Measurements from ENCODE around the gene KCNK17. TPM values are rescaled to one million over a fixed set of nuclear protein-coding genes. Genes with fewer than 3 reads are reported as not detected.

KCNK17 gene
- polyA plus RNA-seq, 2 donors: 0.24 to 0.65 TPM

GRCh38 chr6:39338397-39338796, 24.2 kb upstream of the KCNK17 start:
- Histone ChIP-seq H3K27me3 (ENCODE audit: control insufficient read depth in 1 of 2, insufficient read depth in 2 of 2, low read length in 2 of 2) (no peaks in the 10 kb centered on the region), H3K4me1 (ENCODE audit: control insufficient read depth in 2 of 2, insufficient read depth in 2 of 2, low read length in 1 of 2) (peaks cover 4 to 6% of the 10 kb centered on the region in 2 donors), H3K9me3 (ENCODE audit: control insufficient read depth in 2 of 2, insufficient read depth in 1 of 2, low read depth in 1 of 2, low read length in 1 of 2) (no peaks in the 10 kb centered on the region), H3K4me3 (ENCODE audit: low read depth in 1 of 2, low read length in 2 of 2) (no peak overlapping the region), H3K36me3 (ENCODE audit: control insufficient read depth in 2 of 2, insufficient read depth in 2 of 2, low read length in 1 of 2) (no peaks in the 10 kb centered on the region), H3K27ac (ENCODE audit: low read depth in 2 of 2, low read length in 1 of 2) (no peak overlapping the region)
- WGBS, 2 donors: 59 to 72% methylated on average over 5 of the region's 5 CpGs

DNA sequence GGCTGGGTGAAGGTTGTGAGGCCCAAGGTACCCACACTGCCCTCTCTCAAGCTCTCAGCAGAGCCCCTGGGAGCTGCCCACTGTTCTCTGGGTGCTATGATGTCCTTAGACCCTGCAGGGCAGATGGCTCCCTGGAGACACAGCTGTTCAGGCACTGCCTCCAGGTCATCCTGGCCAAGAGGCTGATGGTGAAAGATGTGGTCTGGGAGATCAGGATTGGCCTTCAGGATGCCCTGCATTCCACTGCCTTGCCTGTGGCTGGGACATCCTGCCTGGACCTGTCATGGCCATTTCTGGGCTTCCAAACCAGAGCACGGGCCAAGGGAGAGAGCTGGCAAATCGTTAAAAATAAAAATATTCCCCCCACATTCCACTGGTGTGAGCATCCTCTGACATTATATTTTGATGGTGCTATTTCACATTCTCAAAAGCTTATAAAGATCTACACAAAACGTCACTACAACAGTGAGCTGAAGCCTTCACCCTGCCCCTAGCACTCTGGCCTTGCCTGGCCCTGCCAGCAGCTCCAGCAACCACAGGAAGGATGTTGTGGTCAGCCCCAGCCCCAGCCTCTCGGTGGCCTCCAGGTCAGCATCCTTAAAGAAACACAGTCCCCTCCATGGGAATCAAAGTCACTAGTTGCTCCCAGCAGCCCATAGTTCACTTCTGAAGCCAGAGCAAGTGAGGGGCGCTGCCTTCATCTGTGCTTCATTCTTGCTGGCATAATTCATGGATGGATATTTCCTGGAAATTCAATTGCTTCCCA, 21.7 kb upstream of the KCNK17 start:
- Histone ChIP-seq H3K36me3 (ENCODE audit: control insufficient read depth in 2 of 2, insufficient read depth in 2 of 2, low read length in 1 of 2) (no peaks in the 10 kb centered on the region), H3K9me3 (ENCODE audit: control insufficient read depth in 2 of 2, insufficient read depth in 1 of 2, low read depth in 1 of 2, low read length in 1 of 2) (no peaks in the 10 kb centered on the region), H3K27me3 (ENCODE audit: control insufficient read depth in 1 of 2, insufficient read depth in 2 of 2, low read length in 2 of 2) (no peaks in the 10 kb centered on the region), H3K4me3 (ENCODE audit: low read depth in 1 of 2, low read length in 2 of 2) (no peak overlapping the region), H3K4me1 (ENCODE audit: control insufficient read depth in 2 of 2, insufficient read depth in 2 of 2, low read length in 1 of 2) (peaks cover 3 to 4% of the 10 kb centered on the region in 2 donors), H3K27ac (ENCODE audit: low read depth in 2 of 2, low read length in 1 of 2) (no peak overlapping the region)
- 43 to 51% methylated on average over 5 of the region's 5 CpGs for WGBS, 2 donors

GRCh38 chr6:39333644-39334438, 19.6 kb upstream of the KCNK17 start:
- Histone ChIP-seq H3K4me1 (ENCODE audit: control insufficient read depth in 2 of 2, insufficient read depth in 2 of 2, low read length in 1 of 2) (no peaks in the 10 kb centered on the region), H3K4me3 (ENCODE audit: low read depth in 1 of 2, low read length in 2 of 2) (no peak overlapping the region), H3K36me3 (ENCODE audit: control insufficient read depth in 2 of 2, insufficient read depth in 2 of 2, low read length in 1 of 2) (no peaks in the 10 kb centered on the region), H3K9me3 (ENCODE audit: control insufficient read depth in 2 of 2, insufficient read depth in 1 of 2, low read depth in 1 of 2, low read length in 1 of 2) (no peaks in the 10 kb centered on the region), H3K27ac (ENCODE audit: low read depth in 2 of 2, low read length in 1 of 2) (no peak overlapping the region), H3K27me3 (ENCODE audit: control insufficient read depth in 1 of 2, insufficient read depth in 2 of 2, low read length in 2 of 2) (no peaks in the 10 kb centered on the region)
- WGBS, 2 donors: 82 to 83% methylated on average over 7 of the region's 7 CpGs

GRCh38 chr6:39330476-39330875, 16.3 kb upstream of the KCNK17 start:
- Histone ChIP-seq H3K27me3 (ENCODE audit: control insufficient read depth in 1 of 2, insufficient read depth in 2 of 2, low read length in 2 of 2) (peaks cover 0 to 3% of the 10 kb centered on the region in 2 donors), H3K27ac (ENCODE audit: low read depth in 2 of 2, low read length in 1 of 2) (no peak overlapping the region), H3K4me3 (ENCODE audit: low read depth in 1 of 2, low read length in 2 of 2) (no peak overlapping the region), H3K9me3 (ENCODE audit: control insufficient read depth in 2 of 2, insufficient read depth in 1 of 2, low read depth in 1 of 2, low read length in 1 of 2) (no peaks in the 10 kb centered on the region), H3K36me3 (ENCODE audit: control insufficient read depth in 2 of 2, insufficient read depth in 2 of 2, low read length in 1 of 2) (no peaks in the 10 kb centered on the region), H3K4me1 (ENCODE audit: control insufficient read depth in 2 of 2, insufficient read depth in 2 of 2, low read length in 1 of 2) (no peaks in the 10 kb centered on the region)
- 43 to 45% methylated on average over 3 of the region's 3 CpGs for WGBS, 2 donors

GRCh38 chr6:39330057-39330456, 15.8 kb upstream of the KCNK17 start:
- Histone ChIP-seq H3K4me3 (ENCODE audit: low read depth in 1 of 2, low read length in 2 of 2) (no peak overlapping the region), H3K27me3 (ENCODE audit: control insufficient read depth in 1 of 2, insufficient read depth in 2 of 2, low read length in 2 of 2) (peaks cover 0 to 3% of the 10 kb centered on the region in 2 donors), H3K27ac (ENCODE audit: low read depth in 2 of 2, low read length in 1 of 2) (no peak overlapping the region), H3K9me3 (ENCODE audit: control insufficient read depth in 2 of 2, insufficient read depth in 1 of 2, low read depth in 1 of 2, low read length in 1 of 2) (no peaks in the 10 kb centered on the region), H3K4me1 (ENCODE audit: control insufficient read depth in 2 of 2, insufficient read depth in 2 of 2, low read length in 1 of 2) (no peaks in the 10 kb centered on the region), H3K36me3 (ENCODE audit: control insufficient read depth in 2 of 2, insufficient read depth in 2 of 2, low read length in 1 of 2) (no peaks in the 10 kb centered on the region)
- 55 to 64% methylated on average over 3 of the region's 3 CpGs for WGBS, 2 donors

GRCh38 chr6:39328066-39328465, 13.8 kb upstream of the KCNK17 start:
- Histone ChIP-seq H3K27me3 (ENCODE audit: control insufficient read depth in 1 of 2, insufficient read depth in 2 of 2, low read length in 2 of 2) (peaks cover 0 to 3% of the 10 kb centered on the region in 2 donors), H3K4me3 (ENCODE audit: low read depth in 1 of 2, low read length in 2 of 2) (no peak overlapping the region), H3K27ac (ENCODE audit: low read depth in 2 of 2, low read length in 1 of 2) (no peak overlapping the region), H3K4me1 (ENCODE audit: control insufficient read depth in 2 of 2, insufficient read depth in 2 of 2, low read length in 1 of 2) (no peaks in the 10 kb centered on the region), H3K36me3 (ENCODE audit: control insufficient read depth in 2 of 2, insufficient read depth in 2 of 2, low read length in 1 of 2) (no peaks in the 10 kb centered on the region), H3K9me3 (ENCODE audit: control insufficient read depth in 2 of 2, insufficient read depth in 1 of 2, low read depth in 1 of 2, low read length in 1 of 2) (no peaks in the 10 kb centered on the region)
- 90 to 92% methylated on average over 12 of the region's 12 CpGs for WGBS, 2 donors

- H3K36me3 ChIP-seq (ENCODE audit: control insufficient read depth in 2 of 2, insufficient read depth in 2 of 2, low read length in 1 of 2): no peaks in the 10 kb centered on the region
- no peak overlapping the region for H3K27ac ChIP-seq (ENCODE audit: low read depth in 2 of 2, low read length in 1 of 2)
- peaks cover 0 to 3% of the 10 kb centered on the region in 2 donors for H3K27me3 ChIP-seq (ENCODE audit: control insufficient read depth in 1 of 2, insufficient read depth in 2 of 2, low read length in 2 of 2)
- H3K4me1 ChIP-seq (ENCODE audit: control insufficient read depth in 2 of 2, insufficient read depth in 2 of 2, low read length in 1 of 2): no peaks in the 10 kb centered on the region
- no peaks in the 10 kb centered on the region for H3K9me3 ChIP-seq (ENCODE audit: control insufficient read depth in 2 of 2, insufficient read depth in 1 of 2, low read depth in 1 of 2, low read length in 1 of 2)
- no peak overlapping the region for H3K4me3 ChIP-seq (ENCODE audit: low read depth in 1 of 2, low read length in 2 of 2)
- 64 to 78% methylated on average over 5 of the region's 5 CpGs for WGBS, 2 donors
These were observed 13.3 kb upstream of the KCNK17 start for GRCh38 chr6:39327507-39327906.

DNA sequence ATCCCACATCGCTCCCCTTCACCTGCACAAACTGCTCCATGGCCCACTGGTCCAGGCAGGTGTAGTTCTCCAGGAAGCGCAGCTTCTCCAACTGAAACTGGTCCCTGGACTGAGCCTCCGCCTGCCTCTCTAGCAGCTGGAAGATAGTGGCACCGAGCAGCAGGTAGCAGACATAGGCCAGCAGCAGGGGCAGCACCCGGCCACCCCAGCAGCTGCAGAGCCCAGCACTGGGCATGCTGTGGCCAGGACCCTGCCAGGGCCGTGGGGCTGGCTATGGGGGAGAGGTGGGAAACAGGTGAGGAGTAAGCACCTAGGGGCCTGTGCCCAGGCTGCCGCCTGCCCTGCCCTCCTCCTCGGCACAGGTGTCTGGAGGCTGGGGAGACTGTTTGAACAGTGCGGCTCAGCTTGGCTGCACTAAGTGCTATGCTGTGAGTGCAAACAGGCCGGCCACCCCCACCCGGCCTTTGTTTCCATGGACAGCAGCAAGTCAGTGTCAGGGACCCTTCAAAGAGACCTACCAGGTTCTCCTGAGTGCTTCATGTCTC, 8.2 kb upstream of the KCNK17 start, which contains the start of gene KCNK16:
Gene KCNK16, minus strand, starts transcription at position 397 of the 545 bp plus-strand sequence. Its CDS starts 162 bp downstream, at position 235.
- H3K36me3 ChIP-seq (ENCODE audit: control insufficient read depth in 2 of 2, insufficient read depth in 2 of 2, low read length in 1 of 2): no peaks in the 10 kb centered on the region
- peaks cover 0 to 2% of the 10 kb centered on the region in 2 donors for H3K4me1 ChIP-seq (ENCODE audit: control insufficient read depth in 2 of 2, insufficient read depth in 2 of 2, low read length in 1 of 2)
- WGBS, 2 donors: 63 to 81% methylated on average over 11 of the region's 11 CpGs
- peaks cover 0 to 3% of the 10 kb centered on the region in 2 donors for H3K9me3 ChIP-seq (ENCODE audit: control insufficient read depth in 2 of 2, insufficient read depth in 1 of 2, low read depth in 1 of 2, low read length in 1 of 2)
- no peak within 1 kb of the TSS for H3K4me3 ChIP-seq (ENCODE audit: low read depth in 1 of 2, low read length in 2 of 2)
- no peaks in the 10 kb centered on the region for H3K27me3 ChIP-seq (ENCODE audit: control insufficient read depth in 1 of 2, insufficient read depth in 2 of 2, low read length in 2 of 2)
- no peak within 1 kb of the TSS for H3K27ac ChIP-seq (ENCODE audit: low read depth in 2 of 2, low read length in 1 of 2)

DNA sequence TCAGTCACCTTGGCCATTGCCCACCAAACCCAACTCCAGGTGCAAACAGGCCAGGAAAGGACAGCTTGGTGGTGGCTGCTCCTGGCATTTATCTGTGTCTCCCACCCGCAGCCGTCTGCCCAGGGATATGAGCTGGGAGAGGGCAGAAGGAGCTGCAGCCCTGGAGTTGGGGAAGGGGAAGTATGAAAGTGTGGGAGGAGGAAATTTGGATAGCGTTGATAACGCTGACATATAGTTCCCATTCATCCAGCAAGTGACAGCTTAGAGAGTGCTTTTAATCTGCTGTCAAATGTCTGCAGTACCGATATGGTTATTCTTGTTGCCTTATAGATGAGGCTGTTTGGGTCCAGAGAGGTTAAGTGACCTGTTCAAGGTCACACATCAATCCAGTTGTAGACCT, 7.5 kb upstream of the KCNK17 start:
- H3K4me3 ChIP-seq (ENCODE audit: low read depth in 1 of 2, low read length in 2 of 2): no peak overlapping the region
- H3K27ac ChIP-seq (ENCODE audit: low read depth in 2 of 2, low read length in 1 of 2): no peak overlapping the region
- 60 to 77% methylated on average over 5 of the region's 5 CpGs for WGBS, 2 donors
- H3K4me1 ChIP-seq (ENCODE audit: control insufficient read depth in 2 of 2, insufficient read depth in 2 of 2, low read length in 1 of 2): peaks cover 0 to 3% of the 10 kb centered on the region in 2 donors
- H3K36me3 ChIP-seq (ENCODE audit: control insufficient read depth in 2 of 2, insufficient read depth in 2 of 2, low read length in 1 of 2): no peaks in the 10 kb centered on the region
- H3K9me3 ChIP-seq (ENCODE audit: control insufficient read depth in 2 of 2, insufficient read depth in 1 of 2, low read depth in 1 of 2, low read length in 1 of 2): peaks cover 0 to 6% of the 10 kb centered on the region in 2 donors
- no peaks in the 10 kb centered on the region for H3K27me3 ChIP-seq (ENCODE audit: control insufficient read depth in 1 of 2, insufficient read depth in 2 of 2, low read length in 2 of 2)

Measured in esophagus (tissue), 2 donors.